Esophagus squamous epithelium (tissue), 5 donors: ENCODE measurements around the gene NDC1. TPM values are rescaled to one million over a fixed set of nuclear protein-coding genes. Genes with fewer than 3 reads are reported as not detected.

Experiments
- DNase-seq: peaks from one replicate; lab custom pipeline; 2025; lab: John Stamatoyannopoulos, UW
- H3K27ac ChIP-seq, 4 donors: fragments of 200-600 bp; sonication (generic); one replicate each; pipeline ENCODE4 v1.5.1; 2016 to 2019; ENCODE audit warnings: mild to moderate bottlenecking in 1 of 4
- H3K27me3 ChIP-seq, 4 donors: fragments of 200-600 bp; sonication (generic); 1 replicate in 3 of 4; 2 replicates in 1 of 4; pipeline versions ENCODE4 v1.5.1 to v1.6.0; 2017 to 2021; ENCODE audit warnings: antibody characterized with exemption in 1 of 4
- H3K36me3 ChIP-seq, 3 donors: fragments of 200-600 bp; sonication (generic); one replicate each; pipeline ENCODE4 v1.5.1; 2016 to 2019
- H3K4me1 ChIP-seq, 3 donors: fragments of 200-600 bp; sonication (generic); one replicate each; pipeline ENCODE4 v1.5.1; 2017 to 2019
- H3K4me3 ChIP-seq, 4 donors: fragments of 200-600 bp; sonication (generic); 1 replicate in 3 of 4; 2 replicates in 1 of 4; pipeline ENCODE4 v1.5.1; 2016 to 2019; ENCODE audit warnings: mild to moderate bottlenecking in 2 of 4, moderate library complexity in 1 of 4
- H3K9me3 ChIP-seq, 3 donors: fragments of 200-600 bp; sonication (generic); one replicate each; pipeline ENCODE4 v1.5.1; 2016 to 2019
- POLR2A ChIP-seq, 4 donors: fragments of 450-650 bp; IDR thresholded peaks; one replicate each; pipeline ENCODE4 v1.6.1; 2017; ENCODE audit warnings: antibody characterized with exemption in 4 of 4, mild to moderate bottlenecking in 4 of 4, moderate library complexity in 3 of 4
- WGBS, 2 donors: methylation state at CpG; one replicate each; pipeline ENCODE4 v1.1.5; 2018; 5-methylcytosine and 5-hydroxymethylcytosine counted together
- intact Hi-C: fragments of 100-400 bp; cut with DNase I; formaldehyde crosslinking; loops from one replicate; pipeline ENCODE4 v1.15.0; 2022
- total RNA-seq, 4 donors: library from RNA; depleted of rRNA; stranded (reverse); fragments of >200 nt; gene quantifications; one replicate each; pipeline ENCODE4 v1.1.0, GENCODE V29; 2016
- TF ChIP-seq, protein P1 (sequence below), 6 experiments: fragments of 450-650 bp in 4 of 6; fragments of 200-600 bp in 2 of 6; sonication (generic) in 2 of 6; IDR thresholded peaks; one replicate each; pipeline ENCODE4 v1.5.1; 2016 to 2019; ENCODE audit warnings: antibody characterized with exemption in 6 of 6, mild to moderate bottlenecking in 4 of 6, moderate library complexity in 4 of 6
- donor health status: DM: yes; HTN: yes; CAD: no.

NDC1 gene
- total RNA-seq, 4 donors from 2014 or later = 7.2 to 29.1 (median 21.0) TPM

DNA sequence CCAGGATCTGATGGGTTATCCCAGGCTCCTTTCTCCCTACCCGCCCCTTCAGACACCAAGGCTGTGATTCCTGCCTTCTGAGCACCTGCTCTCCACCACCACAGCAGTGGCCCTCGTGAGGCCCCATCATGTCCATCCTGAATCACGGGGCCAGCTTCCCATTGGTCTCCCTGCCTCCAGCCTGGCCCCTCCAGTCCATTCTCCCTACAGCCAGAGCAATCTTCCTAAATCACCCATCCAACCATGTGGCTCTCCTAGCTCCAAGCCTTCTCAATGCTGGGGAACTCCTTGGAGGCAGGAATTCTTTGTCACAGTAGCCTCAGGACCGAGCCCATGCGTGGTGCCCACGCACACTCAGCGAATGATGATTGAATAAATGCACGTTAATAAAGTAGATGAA, 90.3 kb downstream of the NDC1 start:
- intact Hi-C loops = no loop called here
- no peak for DNase-seq
- WGBS, 2 donors = 84 to 88% methylated on average over 3 to 7 of the region's 8 CpGs

DNA sequence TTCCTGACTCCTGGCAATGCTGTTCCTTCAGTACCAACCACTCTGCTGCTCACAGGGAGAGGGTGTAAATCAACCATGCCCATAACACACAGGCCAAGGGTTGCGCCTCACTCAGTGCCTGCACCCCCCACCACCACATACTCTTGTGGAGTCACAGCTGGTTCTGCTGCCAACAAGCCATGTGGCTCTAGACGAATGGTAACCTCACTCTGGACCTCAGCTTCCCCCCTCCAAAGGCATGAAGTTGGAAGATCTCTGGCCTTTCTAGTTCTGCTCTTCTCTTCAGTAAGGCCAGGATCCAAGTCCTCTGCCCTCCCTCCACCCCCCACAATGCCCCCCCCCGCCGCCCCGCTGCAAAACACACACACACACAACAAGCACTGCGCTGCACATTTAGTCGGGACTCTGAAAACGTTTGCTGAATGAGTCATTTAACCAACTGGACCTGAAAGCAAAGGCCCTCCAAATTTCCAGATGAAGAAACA, 97.4 kb downstream of the NDC1 start:
- Histone ChIP-seq H3K27me3 (peaks cover 8 to 88% (median 13%) of the 10 kb centered on the region in 4 donors), H3K36me3 (no peaks in the 10 kb centered on the region), H3K4me1 (peaks cover 8 to 35% (median 23%) of the 10 kb centered on the region in 3 donors), H3K27ac (no peak overlapping the region), H3K4me3 (no peak overlapping the region), H3K9me3 (peaks cover 0 to 8% (median 3%) of the 10 kb centered on the region in 3 donors)
- intact Hi-C loops = no loop called here
- no peak for DNase-seq
- WGBS, 2 donors = 57 to 94% methylated on average over 2 to 5 of the region's 8 CpGs
- TF ChIP-seq, protein P1, sequence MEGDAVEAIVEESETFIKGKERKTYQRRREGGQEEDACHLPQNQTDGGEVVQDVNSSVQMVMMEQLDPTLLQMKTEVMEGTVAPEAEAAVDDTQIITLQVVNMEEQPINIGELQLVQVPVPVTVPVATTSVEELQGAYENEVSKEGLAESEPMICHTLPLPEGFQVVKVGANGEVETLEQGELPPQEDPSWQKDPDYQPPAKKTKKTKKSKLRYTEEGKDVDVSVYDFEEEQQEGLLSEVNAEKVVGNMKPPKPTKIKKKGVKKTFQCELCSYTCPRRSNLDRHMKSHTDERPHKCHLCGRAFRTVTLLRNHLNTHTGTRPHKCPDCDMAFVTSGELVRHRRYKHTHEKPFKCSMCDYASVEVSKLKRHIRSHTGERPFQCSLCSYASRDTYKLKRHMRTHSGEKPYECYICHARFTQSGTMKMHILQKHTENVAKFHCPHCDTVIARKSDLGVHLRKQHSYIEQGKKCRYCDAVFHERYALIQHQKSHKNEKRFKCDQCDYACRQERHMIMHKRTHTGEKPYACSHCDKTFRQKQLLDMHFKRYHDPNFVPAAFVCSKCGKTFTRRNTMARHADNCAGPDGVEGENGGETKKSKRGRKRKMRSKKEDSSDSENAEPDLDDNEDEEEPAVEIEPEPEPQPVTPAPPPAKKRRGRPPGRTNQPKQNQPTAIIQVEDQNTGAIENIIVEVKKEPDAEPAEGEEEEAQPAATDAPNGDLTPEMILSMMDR (IDR thresholded peaks at IDR 0.05) = no peak
- TF ChIP-seq POLR2A (IDR thresholded peaks at IDR 0.05) = no peak

More for the DNA sequence above, 90.3 kb downstream of the NDC1 start:
- H3K27ac ChIP-seq = no peak overlapping the region
- H3K4me3 ChIP-seq = no peak overlapping the region
- peaks cover 0 to 3% (median 1%) of the 10 kb centered on the region in 3 donors for H3K9me3 ChIP-seq
- H3K27me3 ChIP-seq = peaks cover 0 to 16% (median 0%) of the 10 kb centered on the region in 4 donors
- TF ChIP-seq POLR2A (IDR thresholded peaks at IDR 0.05) = no peak
- TF ChIP-seq, protein P1 (IDR thresholded peaks at IDR 0.05) = no peak
- H3K36me3 ChIP-seq = no peaks in the 10 kb centered on the region
- no peaks in the 10 kb centered on the region for H3K4me1 ChIP-seq

DNA sequence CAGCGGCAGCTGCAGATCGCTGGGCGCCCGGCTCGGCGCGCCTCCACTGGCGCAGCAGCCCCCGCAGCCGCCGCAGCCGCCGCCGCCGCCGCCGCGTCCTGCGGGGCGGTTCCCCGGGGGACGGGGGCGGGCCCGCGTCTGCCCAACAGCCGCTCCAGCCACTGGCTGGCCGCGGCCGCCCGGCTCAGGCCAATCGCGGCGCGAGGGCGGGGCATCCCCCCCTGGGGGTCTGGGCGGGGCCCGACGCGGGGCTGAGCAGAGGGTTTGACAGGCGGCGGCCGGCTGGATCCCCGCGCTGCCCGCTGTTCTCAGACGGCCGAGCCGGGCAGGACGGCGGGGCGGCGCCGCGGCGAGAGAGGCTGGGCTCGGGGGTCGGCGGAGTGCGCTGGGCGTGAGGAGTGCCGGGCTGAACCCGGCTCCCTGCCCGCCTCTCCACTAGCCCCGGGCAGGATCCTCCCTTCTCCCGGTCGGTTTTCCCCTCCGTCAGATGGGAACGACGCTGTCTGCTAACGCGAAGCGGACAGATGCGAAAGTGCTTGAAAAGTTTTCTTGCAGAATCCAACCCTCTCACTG, 98.9 kb downstream of the NDC1 start, which contains the start of gene GLIS1:
GLIS1 (minus strand) TSS at position 56 of the 573 bp plus-strand sequence. CDS start 1,100 bp downstream, outside the sequence.
- intact Hi-C loops = no loop called here
- Histone ChIP-seq H3K9me3 (peaks cover 0 to 8% (median 3%) of the 10 kb centered on the region in 3 donors), H3K27ac (peak within 1 kb of the TSS in 3 of 4 donors; percentile 8 to 68 (median 61)), H3K36me3 (no peaks in the 10 kb centered on the region), H3K27me3 (peaks cover 8 to 95% (median 13%) of the 10 kb centered on the region in 4 donors), H3K4me3 (peak within 1 kb of the TSS; percentile 28 to 82 (median 54)), H3K4me1 (peaks cover 8 to 35% (median 23%) of the 10 kb centered on the region in 3 donors)
- WGBS, 2 donors = 0% methylated on average over 3 of the region's 73 CpGs; no CpG with 5 or more reads in 1 of the 2 donors
- TF ChIP-seq, protein P1 (IDR thresholded peaks at IDR 0.05) = no peak
- no peak for TF ChIP-seq POLR2A (IDR thresholded peaks at IDR 0.05)
- DNase-seq = no peak

DNA sequence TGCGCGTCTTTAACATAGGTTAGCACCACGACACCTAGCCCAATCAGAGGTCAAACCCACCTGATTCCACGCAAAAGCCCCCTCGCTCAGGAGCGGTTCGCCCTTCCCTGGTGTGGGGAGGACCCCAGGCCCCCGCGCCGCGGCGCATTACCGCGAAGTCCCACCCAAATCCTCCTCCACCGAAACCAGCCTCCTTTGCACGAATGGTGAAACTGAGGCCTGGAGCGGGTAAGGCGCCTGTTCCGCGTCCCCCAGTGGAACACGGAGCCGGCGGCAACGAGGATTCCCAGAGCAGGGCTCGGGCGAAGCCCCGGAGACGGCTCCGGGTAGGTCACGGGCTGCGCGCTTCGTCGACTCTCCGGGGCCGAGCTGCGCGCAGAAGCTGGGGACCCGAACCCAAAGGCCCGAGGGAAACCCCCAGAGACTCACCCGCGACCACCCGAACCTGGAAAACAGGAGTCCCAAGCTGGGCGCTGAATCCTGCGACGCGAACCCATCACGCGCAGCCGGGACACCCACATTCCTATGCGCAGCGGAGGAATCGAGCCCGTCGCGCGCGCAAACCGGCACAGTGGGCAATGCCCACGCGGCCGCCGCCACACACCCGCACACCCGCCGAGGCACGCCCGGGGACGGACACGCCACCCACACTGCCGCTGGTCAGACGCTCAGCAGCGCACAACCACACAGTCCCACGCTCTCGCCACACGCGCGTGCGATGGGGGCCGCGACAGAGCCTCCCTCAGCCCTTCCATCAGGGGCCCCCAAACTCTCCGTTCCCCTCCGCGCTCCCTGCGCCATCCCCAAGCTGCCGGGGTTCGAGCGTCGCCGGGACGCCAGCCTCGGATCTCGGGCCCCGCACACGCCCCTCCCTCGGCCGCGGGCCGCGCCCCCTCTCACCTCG, 99.6 kb downstream of the NDC1 start:
- WGBS, 2 donors = 12% methylated on average over 14 of the region's 101 CpGs; no CpG with 5 or more reads in 1 of the 2 donors
- DNase-seq = no peak
- H3K4me3 ChIP-seq = peak overlapping the region; percentile 28 to 82 (median 54)
- no peak for TF ChIP-seq POLR2A (IDR thresholded peaks at IDR 0.05)
- TF ChIP-seq, protein P1 (IDR thresholded peaks at IDR 0.05) = no peak
- intact Hi-C loops = no loop called here
- H3K36me3 ChIP-seq = no peaks in the 10 kb centered on the region
- H3K27me3 ChIP-seq = peaks cover 8 to 100% (median 13%) of the 10 kb centered on the region in 4 donors
- peak overlapping the region in 2 of 4 donors; percentile 48 to 64 for H3K27ac ChIP-seq
- peaks cover 0 to 8% (median 3%) of the 10 kb centered on the region in 3 donors for H3K9me3 ChIP-seq
- H3K4me1 ChIP-seq = peaks cover 8 to 35% (median 23%) of the 10 kb centered on the region in 3 donors
